GM18951 (cell line): ENCODE results near the gene ATXN2.

Experiments
- POLR2A ChIP-seq: IDR thresholded peaks from 4 replicates; pipeline ENCODE4 v1.6.1; 2011; ENCODE audit warnings: mild to moderate bottlenecking; ENCODE audit not compliant: insufficient read length, insufficient read depth; ENCODE audit errors: extremely low read depth
- in situ Hi-C: fragments of 300-500 bp; cut with MboI; formaldehyde crosslinking; loops from one replicate; pipeline ENCODE4 v1.12.0; 2022; ENCODE audit warnings: low sequenced_read_pairs, mixed read lengths, inconsistent platforms; ENCODE audit not compliant: unreplicated experiment

Gene ATXN2

GRCh38 chr12:111425655-111426054 is 173.5 kb downstream of the ATXN2 start:
- in situ Hi-C loops: no loop called here
- TF ChIP-seq POLR2A: no peak

- in situ Hi-C loops: no loop called here
- no peak for TF ChIP-seq POLR2A
Measured at GRCh38 chr12:111424793-111425251, 174.3 kb downstream of the ATXN2 start.

- in situ Hi-C loops: no loop called here
- no peak for TF ChIP-seq POLR2A
Measured at GRCh38 chr12:111424189-111424792, 174.8 kb downstream of the ATXN2 start.

- in situ Hi-C loops: no loop called here
- no peak for TF ChIP-seq POLR2A
Measured at GRCh38 chr12:111420494-111420893, 178.6 kb downstream of the ATXN2 start.

GRCh38 chr12:111419784-111420183 is 179.3 kb downstream of the ATXN2 start:
- no peak for TF ChIP-seq POLR2A
- in situ Hi-C loops: no loop called here

GRCh38 chr12:111418594-111418880 is 180.6 kb downstream of the ATXN2 start:
- no peak for TF ChIP-seq POLR2A
- in situ Hi-C loops: no loop called here

- no peak for TF ChIP-seq POLR2A
- in situ Hi-C loops: no loop called here
Measured at GRCh38 chr12:111417784-111418593, 181.1 kb downstream of the ATXN2 start.

GRCh38 chr12:111417290-111417689 is 181.8 kb downstream of the ATXN2 start:
- no peak for TF ChIP-seq POLR2A
- in situ Hi-C loops: no loop called here

GRCh38 chr12:111414711-111415252 is 184.3 kb downstream of the ATXN2 start:
- in situ Hi-C loops: no loop called here
- no peak for TF ChIP-seq POLR2A

GRCh38 chr12:111413442-111414086 is 185.6 kb downstream of the ATXN2 start:
- no peak for TF ChIP-seq POLR2A
- in situ Hi-C loops: no loop called here

- TF ChIP-seq POLR2A: no peak
- in situ Hi-C loops: no loop called here
Measured at GRCh38 chr12:111412830-111413441, 186.2 kb downstream of the ATXN2 start.

GRCh38 chr12:111412007-111412829 is 186.9 kb downstream of the ATXN2 start:
- in situ Hi-C loops: no loop called here
- no peak for TF ChIP-seq POLR2A
